PC-9 (cell line): ENCODE measurements around the gene BPIFA2.

Source experiments
- CTCF ChIP-seq: fragments of 200-600 bp; sonication (generic); conservative IDR thresholded peaks from 2 replicates; pipeline ENCODE4 v1.6.1; 2017; ENCODE audit warnings: mixed run types, antibody characterized with exemption, mild to moderate bottlenecking, moderate library complexity
- EZH2 ChIP-seq: fragments of 200-600 bp; sonication (generic); IDR thresholded peaks from 2 replicates; pipeline ENCODE4 v1.8.0; 2017; ENCODE audit warnings: antibody characterized with exemption, low read depth

- TF ChIP-seq CTCF = no peak
- no peak for TF ChIP-seq EZH2
These were observed 31.1 kb downstream of the BPIFA2 start for GRCh38 chr20:33199026-33199425.
